ENCODE results near the gene PSMB5. TPM values are rescaled to one million over a fixed set of nuclear protein-coding genes. Genes with fewer than 3 reads are reported as not detected.

The PSMB5 gene
- total and polyA plus RNA-seq, 9 of the 15 experiments (the other 6 are each of a cell fraction or from before 2014, with no cell fraction given): 198 to 1,870 (median 269) TPM

GRCh38 chr14:23071244-23071920 is 36.7 kb upstream of the PSMB5 start (continued):
- TF ChIP-seq, protein P1, sequence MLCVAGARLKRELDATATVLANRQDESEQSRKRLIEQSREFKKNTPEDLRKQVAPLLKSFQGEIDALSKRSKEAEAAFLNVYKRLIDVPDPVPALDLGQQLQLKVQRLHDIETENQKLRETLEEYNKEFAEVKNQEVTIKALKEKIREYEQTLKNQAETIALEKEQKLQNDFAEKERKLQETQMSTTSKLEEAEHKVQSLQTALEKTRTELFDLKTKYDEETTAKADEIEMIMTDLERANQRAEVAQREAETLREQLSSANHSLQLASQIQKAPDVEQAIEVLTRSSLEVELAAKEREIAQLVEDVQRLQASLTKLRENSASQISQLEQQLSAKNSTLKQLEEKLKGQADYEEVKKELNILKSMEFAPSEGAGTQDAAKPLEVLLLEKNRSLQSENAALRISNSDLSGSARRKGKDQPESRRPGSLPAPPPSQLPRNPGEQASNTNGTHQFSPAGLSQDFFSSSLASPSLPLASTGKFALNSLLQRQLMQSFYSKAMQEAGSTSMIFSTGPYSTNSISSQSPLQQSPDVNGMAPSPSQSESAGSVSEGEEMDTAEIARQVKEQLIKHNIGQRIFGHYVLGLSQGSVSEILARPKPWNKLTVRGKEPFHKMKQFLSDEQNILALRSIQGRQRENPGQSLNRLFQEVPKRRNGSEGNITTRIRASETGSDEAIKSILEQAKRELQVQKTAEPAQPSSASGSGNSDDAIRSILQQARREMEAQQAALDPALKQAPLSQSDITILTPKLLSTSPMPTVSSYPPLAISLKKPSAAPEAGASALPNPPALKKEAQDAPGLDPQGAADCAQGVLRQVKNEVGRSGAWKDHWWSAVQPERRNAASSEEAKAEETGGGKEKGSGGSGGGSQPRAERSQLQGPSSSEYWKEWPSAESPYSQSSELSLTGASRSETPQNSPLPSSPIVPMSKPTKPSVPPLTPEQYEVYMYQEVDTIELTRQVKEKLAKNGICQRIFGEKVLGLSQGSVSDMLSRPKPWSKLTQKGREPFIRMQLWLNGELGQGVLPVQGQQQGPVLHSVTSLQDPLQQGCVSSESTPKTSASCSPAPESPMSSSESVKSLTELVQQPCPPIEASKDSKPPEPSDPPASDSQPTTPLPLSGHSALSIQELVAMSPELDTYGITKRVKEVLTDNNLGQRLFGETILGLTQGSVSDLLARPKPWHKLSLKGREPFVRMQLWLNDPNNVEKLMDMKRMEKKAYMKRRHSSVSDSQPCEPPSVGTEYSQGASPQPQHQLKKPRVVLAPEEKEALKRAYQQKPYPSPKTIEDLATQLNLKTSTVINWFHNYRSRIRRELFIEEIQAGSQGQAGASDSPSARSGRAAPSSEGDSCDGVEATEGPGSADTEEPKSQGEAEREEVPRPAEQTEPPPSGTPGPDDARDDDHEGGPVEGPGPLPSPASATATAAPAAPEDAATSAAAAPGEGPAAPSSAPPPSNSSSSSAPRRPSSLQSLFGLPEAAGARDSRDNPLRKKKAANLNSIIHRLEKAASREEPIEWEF (CRISPR knock-in tag; IDR thresholded peaks at IDR 0.05): no peak
- TF ChIP-seq ZNF778 (CRISPR knock-in tag; IDR thresholded peaks at IDR 0.05) (no peak), ZNF561 (CRISPR knock-in tag; conservative IDR thresholded peaks at IDR 0.05) (no peak), ZNF398 (CRISPR knock-in tag; IDR thresholded peaks at IDR 0.05) (no peak), FOXA3 (CRISPR knock-in tag; conservative IDR thresholded peaks at IDR 0.05 in 1 of 2, IDR thresholded peaks at IDR 0.05 in 1 of 2) (no peak; a peak in 1 of 4 replicates), CTBP1 (IDR thresholded peaks at IDR 0.05; ENCODE audit: borderline replicate concordance) (peak; percentile 38; the same call in 1 of the 2 replicates), SMAD2 (IDR thresholded peaks at IDR 0.05; ENCODE audit: low read depth, low read length) (no peak), SUPT5H (IDR thresholded peaks at IDR 0.05) (peak; percentile 95), FOXK2 (conservative IDR thresholded peaks at IDR 0.05 in 1 of 2, IDR thresholded peaks at IDR 0.05 in 1 of 2; ENCODE audit: low read depth in 2 of 2) (peak; percentile 13 to 56; a peak in 1 of 4 replicates), GATAD2A (IDR thresholded peaks at IDR 0.05) (0 out of 2 replicates have a peak, but pooled peaks have one; percentile 23), E2F3 (CRISPR knock-in tag; IDR thresholded peaks at IDR 0.05) (no peak), PPARD (CRISPR knock-in tag; IDR thresholded peaks at IDR 0.05) (no peak), KHSRP (IDR thresholded peaks at IDR 0.05) (peak; percentile 11; the same call in 1 of the 2 replicates), HMGXB4 (CRISPR knock-in tag; IDR thresholded peaks at IDR 0.05) (no peak), RBFOX2 (IDR thresholded peaks at IDR 0.05; ENCODE audit: low read depth, low read length) (peak; percentile 82)
- TF ChIP-seq, protein P2, sequence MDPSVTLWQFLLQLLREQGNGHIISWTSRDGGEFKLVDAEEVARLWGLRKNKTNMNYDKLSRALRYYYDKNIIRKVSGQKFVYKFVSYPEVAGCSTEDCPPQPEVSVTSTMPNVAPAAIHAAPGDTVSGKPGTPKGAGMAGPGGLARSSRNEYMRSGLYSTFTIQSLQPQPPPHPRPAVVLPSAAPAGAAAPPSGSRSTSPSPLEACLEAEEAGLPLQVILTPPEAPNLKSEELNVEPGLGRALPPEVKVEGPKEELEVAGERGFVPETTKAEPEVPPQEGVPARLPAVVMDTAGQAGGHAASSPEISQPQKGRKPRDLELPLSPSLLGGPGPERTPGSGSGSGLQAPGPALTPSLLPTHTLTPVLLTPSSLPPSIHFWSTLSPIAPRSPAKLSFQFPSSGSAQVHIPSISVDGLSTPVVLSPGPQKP (CRISPR knock-in tag; IDR thresholded peaks at IDR 0.05): no peak
